H1 (cell line): ENCODE measurements around the gene DERL2. TPM values are rescaled to one million over a fixed set of nuclear protein-coding genes. Genes with fewer than 3 reads are reported as not detected.

ENCODE experiments used
- BACH1 ChIP-seq: IDR thresholded peaks from 2 replicates; pipeline ENCODE4 v1.6.1; 2012; ENCODE audit warnings: low read length, improper control_type of control experiment
- JUND ChIP-seq: IDR thresholded peaks from 2 replicates; pipeline ENCODE4 v1.6.1; 2011; ENCODE audit warnings: mild to moderate bottlenecking, improper control_type of control experiment, low read length
- PHF8 ChIP-seq: fragments of 200-600 bp; sonication (generic); conservative IDR thresholded peaks from 2 replicates; pipeline ENCODE4 v1.7.1; 2012; ENCODE audit warnings: low read depth, mild to moderate bottlenecking, inconsistent platforms, low read length, moderate library complexity
- POLR2A ChIP-seq, 2 experiments: IDR thresholded peaks; 1 replicate in 1 of 2; 2 replicates in 1 of 2; pipeline ENCODE4 v1.6.1; 2011; ENCODE audit warnings: low read depth in 2 of 2, low read length in 2 of 2, mild to moderate bottlenecking in 2 of 2; ENCODE audit errors: control extremely low read depth in 1 of 2
- POU5F1 ChIP-seq: IDR thresholded peaks from 2 replicates; pipeline ENCODE4 v1.6.1; 2011; ENCODE audit warnings: low read depth, mild to moderate bottlenecking, low read length, moderate library complexity
- RAD21 ChIP-seq, 2 experiments: IDR thresholded peaks in 1 of 2; conservative IDR thresholded peaks in 1 of 2; 2 replicates each; pipeline ENCODE4 v1.6.1; 2011; ENCODE audit warnings: low read depth in 2 of 2, low read length in 2 of 2, improper control_type of control experiment in 1 of 2, inconsistent platforms in 1 of 2, mild to moderate bottlenecking in 1 of 2, moderate library complexity in 1 of 2
- TAF1 ChIP-seq: IDR thresholded peaks from 2 replicates; pipeline ENCODE4 v1.6.1; 2011; ENCODE audit warnings: mild to moderate bottlenecking, low read depth, low read length
- polyA plus RNA-seq, 7 experiments: library from polyadenylated mRNA; depleted of rRNA in 3 of 7; stranded (reverse) in 5 of 7; unstranded in 2 of 7; fragments of >200 nt in 5 of 7; fragments of 200-250 nt in 2 of 7; gene quantifications; 1 replicate in 5 of 7; 2 replicates in 1 of 7; 4 replicates in 1 of 7; pipeline versions ENCODE4 v1.2.1 to v1.2.3, GENCODE V29; 2011 to 2013; ENCODE audit warnings: missing spikeins in 2 of 7, mixed read lengths in 2 of 7
- total RNA-seq: library from RNA; stranded (reverse); fragmentation: NEBNext Ultra II Directional; extraction: Animal tissue kit (Norgen Biotek cat#: 25700); gene quantifications from 2 replicates; pipeline ENCODE4 v1.2.1, GENCODE V29; 2021

DERL2 gene
- total and polyA plus RNA-seq, 2 of the 8 experiments (the other 6 are each of a cell fraction or from before 2014, with no cell fraction given) = 55.3 to 58.4 TPM

GRCh38 chr17:5502552-5502951 lies 16.6 kb upstream of the DERL2 start (continued):
- TF ChIP-seq POU5F1 (no peak), TAF1 (no peak), PHF8 (no peak), BACH1 (no peak), RAD21 (IDR thresholded peaks at IDR 0.05 in 1 of 2, conservative IDR thresholded peaks at IDR 0.05 in 1 of 2; ENCODE audit: low read depth in 2 of 2, low read length in 2 of 2) (no peak), POLR2A (IDR thresholded peaks at IDR 0.05; ENCODE audit: control extremely low read depth in 1 of 2, low read depth in 2 of 2, low read length in 2 of 2) (no peak), JUND (no peak)
